Muscle layer of duodenum (tissue), 2 donors: ENCODE data around the gene C14orf119.
A peak's percentile ranks its signal among the peaks of the same experiment; 100 is the strongest.

Experiments used
- H3K27ac ChIP-seq: one replicate; pipeline ENCODE4 v1.7.0; 2013; ENCODE audit warnings: mild to moderate bottlenecking, low read length
- H3K27me3 ChIP-seq: one replicate; pipeline ENCODE4 v1.7.0; 2013; ENCODE audit warnings: low read depth, mild to moderate bottlenecking, control low read depth, low read length
- H3K36me3 ChIP-seq, 2 donors: one replicate each; pipeline ENCODE4 v1.7.0; 2013; ENCODE audit warnings: low read length in 2 of 2, control low read depth in 1 of 2, mild to moderate bottlenecking in 1 of 2; ENCODE audit not compliant: insufficient read depth in 2 of 2, control insufficient read depth in 1 of 2
- H3K4me1 ChIP-seq, 2 donors: one replicate each; pipeline ENCODE4 v1.7.0; 2013; ENCODE audit warnings: low read length in 2 of 2, mild to moderate bottlenecking in 2 of 2, control low read depth in 1 of 2, moderate library complexity in 1 of 2; ENCODE audit not compliant: insufficient read depth in 2 of 2, control insufficient read depth in 1 of 2
- H3K4me3 ChIP-seq, 2 donors: one replicate each; pipeline ENCODE4 v1.7.0; 2013; ENCODE audit warnings: low read length in 2 of 2, low read depth in 1 of 2, mild to moderate bottlenecking in 1 of 2
- H3K9me3 ChIP-seq, 2 donors: one replicate each; pipeline ENCODE4 v1.7.0; 2013; ENCODE audit warnings: low read length in 2 of 2, control low read depth in 1 of 2, mild to moderate bottlenecking in 1 of 2; ENCODE audit not compliant: control insufficient read depth in 1 of 2
- donor health status: healthy.

The C14orf119 gene

GRCh38 chr14:23066368-23066767, 28.9 kb upstream of the C14orf119 start:
- Histone ChIP-seq H3K27me3 (no peaks in the 10 kb centered on the region), H3K9me3 (no peaks in the 10 kb centered on the region), H3K4me1 (peaks cover 13 to 35% of the 10 kb centered on the region in 2 donors), H3K4me3 (no peak overlapping the region), H3K27ac (no peak overlapping the region), H3K36me3 (peaks cover 58 to 64% of the 10 kb centered on the region in 2 donors)

GRCh38 chr14:23066855-23067744, 28.2 kb upstream of the C14orf119 start:
- H3K4me1 ChIP-seq: peaks cover 19 to 39% of the 10 kb centered on the region in 2 donors
- no peaks in the 10 kb centered on the region for H3K9me3 ChIP-seq
- H3K27me3 ChIP-seq: no peaks in the 10 kb centered on the region
- peaks cover 57 to 59% of the 10 kb centered on the region in 2 donors for H3K36me3 ChIP-seq
- H3K4me3 ChIP-seq: no peak overlapping the region
- H3K27ac ChIP-seq: no peak overlapping the region

- H3K36me3 ChIP-seq: peaks cover 56 to 57% of the 10 kb centered on the region in 2 donors
- H3K27me3 ChIP-seq: no peaks in the 10 kb centered on the region
- H3K27ac ChIP-seq: no peak overlapping the region
- H3K4me3 ChIP-seq: no peak overlapping the region
- peaks cover 19 to 38% of the 10 kb centered on the region in 2 donors for H3K4me1 ChIP-seq
- no peaks in the 10 kb centered on the region for H3K9me3 ChIP-seq
These were observed 27.2 kb upstream of the C14orf119 start for GRCh38 chr14:23067847-23068788.

- H3K9me3 ChIP-seq: no peaks in the 10 kb centered on the region
- no peak overlapping the region for H3K27ac ChIP-seq
- peaks cover 19 to 38% of the 10 kb centered on the region in 2 donors for H3K4me1 ChIP-seq
- no peaks in the 10 kb centered on the region for H3K27me3 ChIP-seq
- H3K4me3 ChIP-seq: no peak overlapping the region
- peaks cover 50 to 51% of the 10 kb centered on the region in 2 donors for H3K36me3 ChIP-seq
These were observed 26.4 kb upstream of the C14orf119 start for GRCh38 chr14:23068789-23069412.

GRCh38 chr14:23069413-23069806, 25.9 kb upstream of the C14orf119 start:
- peaks cover 47 to 49% of the 10 kb centered on the region in 2 donors for H3K36me3 ChIP-seq
- H3K4me1 ChIP-seq: peaks cover 19 to 38% of the 10 kb centered on the region in 2 donors
- H3K9me3 ChIP-seq: no peaks in the 10 kb centered on the region
- no peak overlapping the region for H3K4me3 ChIP-seq
- no peaks in the 10 kb centered on the region for H3K27me3 ChIP-seq
- H3K27ac ChIP-seq: no peak overlapping the region

- Histone ChIP-seq H3K36me3 (peaks cover 50 to 55% of the 10 kb centered on the region in 2 donors), H3K27me3 (no peaks in the 10 kb centered on the region)
These were observed 24.8 kb upstream of the C14orf119 start for GRCh38 chr14:23070262-23071129.

GRCh38 chr14:23071244-23071920, 23.9 kb upstream of the C14orf119 start:
- no peaks in the 10 kb centered on the region for H3K9me3 ChIP-seq
- peak overlapping the region; percentile 91 for H3K27ac ChIP-seq
- H3K36me3 ChIP-seq: peaks cover 48 to 55% of the 10 kb centered on the region in 2 donors
- H3K4me1 ChIP-seq: peaks cover 19 to 38% of the 10 kb centered on the region in 2 donors
- peak overlapping the region; percentile 75 to 90 for H3K4me3 ChIP-seq
- H3K27me3 ChIP-seq: no peaks in the 10 kb centered on the region

More at GRCh38 chr14:23070262-23071129, 24.8 kb upstream of the C14orf119 start:
- Histone ChIP-seq H3K4me1 (peaks cover 19 to 38% of the 10 kb centered on the region in 2 donors), H3K4me3 (peak overlapping the region; percentile 75 to 90), H3K27ac (peak overlapping the region; percentile 91), H3K9me3 (no peaks in the 10 kb centered on the region)

- Histone ChIP-seq H3K4me1 (peaks cover 19 to 38% of the 10 kb centered on the region in 2 donors), H3K4me3 (peak overlapping the region; percentile 75 to 90), H3K9me3 (no peaks in the 10 kb centered on the region), H3K27ac (peak overlapping the region; percentile 91), H3K27me3 (no peaks in the 10 kb centered on the region), H3K36me3 (peaks cover 46 to 52% of the 10 kb centered on the region in 2 donors)
These were observed 23.3 kb upstream of the C14orf119 start for GRCh38 chr14:23071921-23072539.

- peaks cover 19 to 26% of the 10 kb centered on the region in 2 donors for H3K4me1 ChIP-seq
- H3K4me3 ChIP-seq: no peak overlapping the region
- H3K27me3 ChIP-seq: no peaks in the 10 kb centered on the region
- no peak overlapping the region for H3K27ac ChIP-seq
- no peaks in the 10 kb centered on the region for H3K9me3 ChIP-seq
- peaks cover 58 to 67% of the 10 kb centered on the region in 2 donors for H3K36me3 ChIP-seq
These were observed 20.4 kb upstream of the C14orf119 start for GRCh38 chr14:23074906-23075305.
